Astrocyte of the spinal cord (primary cell): ENCODE data around the gene ZBTB20.

Source experiments
- DNase-seq: peaks from one replicate; pipeline ENCODE4 v3.0.0; 2011; ENCODE audit warnings: low read depth, low spot score
- H3K4me3 ChIP-seq: 2 replicates; pipeline ENCODE4 v1.5.1; 2011; ENCODE audit warnings: low read depth, mild to moderate bottlenecking, low read length, moderate library complexity
- CTCF ChIP-seq: IDR thresholded peaks from 2 replicates; pipeline ENCODE4 v1.5.1; 2012; ENCODE audit warnings: low read depth, mild to moderate bottlenecking, low read length, inconsistent platforms
- in situ Hi-C: cut with HindIII; loops from 2 replicates; pipeline ENCODE4 v1.10.0; 2017; ENCODE audit warnings: low sequenced_read_pairs

ZBTB20 gene

DNA sequence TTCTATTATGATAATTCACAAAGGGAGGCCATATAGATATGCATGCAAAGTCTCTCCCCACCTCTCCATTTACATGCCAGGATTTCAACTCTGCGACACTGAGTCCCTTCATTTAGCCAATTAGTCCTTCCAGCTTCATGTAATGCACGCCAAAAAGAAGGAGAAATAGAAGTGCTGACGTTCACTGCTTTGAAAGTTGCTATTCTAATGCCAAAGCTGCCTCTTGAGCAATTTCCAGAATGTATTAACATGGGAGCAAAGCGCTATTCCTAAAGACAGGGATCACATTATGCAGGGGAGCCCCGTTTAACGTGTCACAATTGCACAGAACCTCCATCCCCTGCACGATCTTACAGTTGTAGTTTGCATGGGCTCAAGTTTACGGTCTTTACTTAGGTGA, 722.8 kb downstream of the ZBTB20 start:
- no peak overlapping the region for H3K4me3 ChIP-seq
- no peak for DNase-seq
- no peak for TF ChIP-seq CTCF
- in situ Hi-C loops, result no loop called here

DNA sequence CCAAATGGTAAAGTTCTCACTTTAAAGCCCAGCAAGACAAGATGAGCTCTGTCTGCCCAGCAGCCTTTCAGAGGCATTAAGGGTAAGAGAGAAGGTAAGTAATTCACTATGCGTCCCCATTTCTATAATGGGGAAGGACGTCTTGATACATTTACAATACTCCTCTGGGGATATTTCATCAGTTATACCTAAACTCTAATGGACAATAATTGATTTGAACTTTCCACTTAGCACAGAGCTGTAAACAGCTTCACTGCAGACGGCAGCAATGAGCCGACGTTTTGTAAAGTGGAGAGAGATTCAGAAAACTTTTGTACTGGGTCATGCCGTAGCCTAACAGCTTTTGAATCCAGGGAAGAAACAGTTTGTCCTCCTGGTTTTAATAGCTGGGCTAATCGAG, 725.9 kb downstream of the ZBTB20 start:
- in situ Hi-C loops, result no loop called here
- no peak overlapping the region for H3K4me3 ChIP-seq
- no peak for TF ChIP-seq CTCF
- DNase-seq, result no peak

GRCh38 chr3:114420072-114420471, 727.0 kb downstream of the ZBTB20 start:
- in situ Hi-C loops, result no loop called here
- DNase-seq, result no peak
- H3K4me3 ChIP-seq, result no peak overlapping the region
- no peak for TF ChIP-seq CTCF

DNA sequence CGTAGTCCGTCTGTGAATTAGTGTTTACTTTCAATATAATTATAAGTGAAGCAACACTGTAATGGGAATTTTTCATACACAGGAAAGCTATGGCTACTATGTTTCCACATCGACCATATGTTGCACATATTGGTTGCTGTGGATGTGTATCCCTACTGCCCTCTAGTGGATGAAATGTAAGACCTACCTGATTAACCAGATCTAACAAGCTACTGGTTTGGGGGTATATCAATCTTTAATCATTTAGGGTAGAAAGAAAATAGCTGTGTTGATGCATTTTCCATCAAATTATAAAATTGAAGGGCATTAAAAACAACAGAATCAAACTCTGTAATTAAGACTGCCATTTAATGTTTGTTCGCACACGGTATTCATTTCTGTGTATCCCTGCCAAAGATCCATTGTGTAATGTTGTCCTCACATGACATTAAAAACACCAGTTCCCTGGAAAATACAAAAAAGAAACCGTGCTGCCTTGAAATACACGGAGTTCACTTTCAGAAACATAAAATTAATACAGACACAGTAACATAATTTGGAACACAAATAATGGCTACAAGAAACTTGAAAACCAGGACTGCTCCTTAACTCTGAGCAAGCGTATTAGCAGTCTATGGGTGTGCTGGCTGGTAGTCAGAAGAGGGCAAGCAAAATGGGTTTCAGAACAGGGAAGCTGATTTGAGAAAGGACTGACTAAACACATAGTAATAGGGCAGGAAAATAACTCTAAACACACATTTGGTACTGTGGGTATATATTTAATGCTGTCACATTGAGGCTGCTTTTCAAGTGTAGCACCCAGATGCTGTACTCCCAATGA, 728.2 kb downstream of the ZBTB20 start:
- in situ Hi-C loops, result no loop called here
- TF ChIP-seq CTCF, result peak; percentile 64
- no peak overlapping the region for H3K4me3 ChIP-seq
- peak; percentile 84 for DNase-seq

GRCh38 chr3:114418107-114418506, 729.0 kb downstream of the ZBTB20 start:
- no peak for TF ChIP-seq CTCF
- H3K4me3 ChIP-seq, result no peak overlapping the region
- in situ Hi-C loops, result no loop called here
- no peak for DNase-seq

GRCh38 chr3:114417675-114418074, 729.4 kb downstream of the ZBTB20 start:
- in situ Hi-C loops, result no loop called here
- TF ChIP-seq CTCF, result no peak
- H3K4me3 ChIP-seq, result no peak overlapping the region
- no peak for DNase-seq
